Esophagus muscularis mucosa (tissue), 4 donors: Measurements from ENCODE around the gene SLC44A4.

Experiments used
- CTCF ChIP-seq, 3 experiments: fragments of 200-600 bp in 2 of 3; fragments of 450-650 bp in 1 of 3; sonication (generic) in 2 of 3; IDR thresholded peaks; one replicate each; pipeline ENCODE4 v1.5.1; 2017 to 2019; ENCODE audit warnings: antibody characterized with exemption in 3 of 3, mild to moderate bottlenecking in 2 of 3, moderate library complexity in 1 of 3
- EP300 ChIP-seq: sonication (generic); formaldehyde crosslinking; IDR thresholded peaks from one replicate; pipeline ENCODE4 v1.6.1; 2017; ENCODE audit warnings: antibody characterized with exemption
- POLR2A ChIP-seq: fragments of 450-650 bp; IDR thresholded peaks from one replicate; pipeline ENCODE4 v1.6.1; 2017; ENCODE audit warnings: antibody characterized with exemption, moderate library complexity, mild to moderate bottlenecking, low read depth
- POLR2AphosphoS5 ChIP-seq, 2 donors: sonication (generic); formaldehyde crosslinking; IDR thresholded peaks; one replicate each; pipeline ENCODE4 v1.6.1; 2017; ENCODE audit warnings: antibody characterized with exemption in 2 of 2

GRCh38 chr6:31827286-31828079, 51.3 kb downstream of the SLC44A4 start, which contains the start of gene HSPA1B:
- TF ChIP-seq CTCF (IDR thresholded peaks at IDR 0.05) (no peak), EP300 (peak; percentile 42), POLR2AphosphoS5 (IDR thresholded peaks at IDR 0.05) (peak; percentile 100), POLR2A (peak; percentile 100)
